PC-9 (cell line): ENCODE data around the gene NID1. TPM values are rescaled to one million over a fixed set of nuclear protein-coding genes. Genes with fewer than 3 reads are reported as not detected.

Source experiments
- BruUV-seq: library from RNA; stranded (reverse); fragments of 400-500 nt; replicated peaks from 2 replicates; lab custom pipeline; 2021; lab: Mats Ljungman, UMichigan
- CTCF ChIA-PET: fragments of 300-600 bp; sonication (Branson Sonifier 250); formaldehyde crosslinking; loops from one replicate; lab custom pipeline; 2022; ENCODE audit warnings: antibody characterized with exemption; lab: Charles Lee
- POLR2A ChIA-PET: fragments of 300-600 bp; sonication (Branson Sonifier 250); formaldehyde crosslinking; loops from one replicate; lab custom pipeline; 2022; ENCODE audit warnings: antibody characterized with exemption; ENCODE audit not compliant: unreplicated experiment; lab: Charles Lee
- DNase-seq, 2 experiments: peaks; one replicate each; pipeline versions ENCODE4 v3.0.0 to v3.0.0-alpha.2; 2015 to 2022; ENCODE audit warnings: mixed read lengths in 1 of 2
- H2AFZ ChIP-seq: fragments of 200-600 bp; sonication (generic); 2 replicates; pipeline ENCODE4 v1.8.1; 2017; ENCODE audit warnings: antibody characterized with exemption
- H3F3A ChIP-seq: fragments of 200-600 bp; sonication (generic); 2 replicates; pipeline ENCODE4 v1.8.1; 2017; ENCODE audit warnings: antibody characterized with exemption, mild to moderate bottlenecking, low read depth; ENCODE audit not compliant: insufficient read depth
- H3K27ac ChIP-seq: fragments of 200-600 bp; sonication (generic); 2 replicates; pipeline ENCODE4 v1.6.1; 2016; ENCODE audit warnings: mixed run types
- H3K27me3 ChIP-seq: fragments of 200-600 bp; sonication (generic); 2 replicates; pipeline ENCODE4 v1.6.1; 2016; ENCODE audit warnings: low read depth, mixed run types; ENCODE audit not compliant: insufficient read depth
- H3K36me3 ChIP-seq: fragments of 200-600 bp; sonication (generic); 2 replicates; pipeline ENCODE4 v1.6.1; 2016; ENCODE audit warnings: low read depth, mixed run types
- H3K4me1 ChIP-seq: fragments of 200-600 bp; sonication (generic); replicated peaks from 2 replicates; pipeline ENCODE4 v1.6.1; 2016; ENCODE audit warnings: mixed run types; ENCODE audit not compliant: insufficient read depth
- H3K4me2 ChIP-seq: fragments of 200-600 bp; sonication (generic); 2 replicates; pipeline ENCODE4 v1.6.1; 2017; ENCODE audit warnings: mixed run types
- H3K4me3 ChIP-seq: fragments of 200-600 bp; sonication (generic); 2 replicates; pipeline ENCODE4 v1.6.1; 2016; ENCODE audit warnings: mixed run types
- H3K79me2 ChIP-seq: fragments of 200-600 bp; sonication (generic); 2 replicates; pipeline ENCODE4 v1.6.1; 2017; ENCODE audit warnings: low read depth, mixed run types
- H3K9me2 ChIP-seq: fragments of 200-600 bp; sonication (generic); 2 replicates; pipeline ENCODE4 v1.8.1; 2017; ENCODE audit warnings: mild to moderate bottlenecking; ENCODE audit not compliant: insufficient read depth
- H3K9me3 ChIP-seq: fragments of 200-600 bp; sonication (generic); 2 replicates; pipeline ENCODE4 v1.8.1; 2016; ENCODE audit warnings: low read depth; ENCODE audit not compliant: insufficient read depth
- H4K20me1 ChIP-seq: fragments of 200-600 bp; sonication (generic); 2 replicates; pipeline ENCODE4 v1.8.1; 2017; ENCODE audit not compliant: insufficient read depth
- CTCF ChIP-seq: fragments of 200-600 bp; sonication (generic); conservative IDR thresholded peaks from 2 replicates; pipeline ENCODE4 v1.6.1; 2017; ENCODE audit warnings: mixed run types, antibody characterized with exemption, mild to moderate bottlenecking, moderate library complexity
- EZH2 ChIP-seq: fragments of 200-600 bp; sonication (generic); IDR thresholded peaks from 2 replicates; pipeline ENCODE4 v1.8.0; 2017; ENCODE audit warnings: antibody characterized with exemption, low read depth
- intact Hi-C: fragments of 100-400 bp; cut with micrococcal nuclease; formaldehyde crosslinking; loops from one replicate; pipeline ENCODE4 v1.10.0; 2022; ENCODE audit not compliant: unreplicated experiment
- total RNA-seq: library from RNA; stranded (reverse); gene quantifications from 2 replicates; pipeline ENCODE4 v1.2.3, GENCODE V29; 2021

NID1 gene
- total RNA-seq, 1 experiment from 2014 or later, result not detected

- Histone ChIP-seq H3K4me2 (peak overlapping the region; percentile 65), H3K36me3 (no peaks in the 10 kb centered on the region), H2AFZ (peak overlapping the region; percentile 74; the same call in 1 of the 2 replicates), H3K9me2 (no peaks in the 10 kb centered on the region), H4K20me1 (no peaks in the 10 kb centered on the region), H3F3A (no peaks in the 10 kb centered on the region; the same call in 1 of the 2 replicates), H3K9me3 (no peaks in the 10 kb centered on the region), H3K4me3 (no peak overlapping the region), H3K27me3 (no peaks in the 10 kb centered on the region), H3K79me2 (no peaks in the 10 kb centered on the region), H3K27ac (no peak overlapping the region), H3K4me1 (peaks cover 13% of the 10 kb centered on the region; the same call in 1 of the 2 replicates)
- no peak for DNase-seq
- BruUV-seq, result TSS peak; percentile 97
- CTCF ChIA-PET, result interaction anchor here (0.6 to 2.3 kb wide), 21 partner anchors 12 to 458 kb away, joined by 3 to 22 read pairs (median 5); partner anchors contain the start of gene LYST
- intact Hi-C loops, result loop anchor here (5.0 to 10.0 kb wide), 3 partner anchors 120 to 877 kb away; no protein-coding TSS in a partner anchor
- POLR2A ChIA-PET, result interaction anchor here (0.6 to 0.7 kb wide), 2 partner anchors 105 to 557 kb away, joined by 3 read pairs; no protein-coding TSS in a partner anchor
- TF ChIP-seq CTCF (no peak), EZH2 (no peak)
Observed at GRCh38 chr1:235972311-235972689, 92.6 kb downstream of the NID1 start.

GRCh38 chr1:235971571-235972310, 93.1 kb downstream of the NID1 start:
- no peaks in the 10 kb centered on the region for H3K27me3 ChIP-seq
- no peaks in the 10 kb centered on the region; the same call in 1 of the 2 replicates for H3F3A ChIP-seq
- no peaks in the 10 kb centered on the region for H3K79me2 ChIP-seq
- H3K27ac ChIP-seq, result no peak overlapping the region
- H3K36me3 ChIP-seq, result no peaks in the 10 kb centered on the region
- H3K4me1 ChIP-seq, result peaks cover 13% of the 10 kb centered on the region; the same call in 1 of the 2 replicates
- peak; percentile 71 to 92 for DNase-seq
- CTCF ChIA-PET, result interaction anchor here (0.6 to 2.3 kb wide), 24 partner anchors 8 to 458 kb away, joined by 3 to 22 read pairs (median 5); partner anchors contain the start of gene LYST
- no peaks in the 10 kb centered on the region for H4K20me1 ChIP-seq
- intact Hi-C loops, result loop anchor here (1.0 to 10.0 kb wide), 8 partner anchors 39 to 877 kb away; partner anchors contain the start of gene LYST
- H3K9me2 ChIP-seq, result no peaks in the 10 kb centered on the region
- no peak overlapping the region; the same call in 1 of the 2 replicates for H3K4me3 ChIP-seq
- no peaks in the 10 kb centered on the region for H3K9me3 ChIP-seq
- H3K4me2 ChIP-seq, result peak overlapping the region; percentile 65
- H2AFZ ChIP-seq, result peak overlapping the region; percentile 74
- POLR2A ChIA-PET, result interaction anchor here (0.6 to 0.7 kb wide), 6 partner anchors 104 to 851 kb away, joined by 3 to 6 read pairs (median 4); no protein-coding TSS in a partner anchor
- TF ChIP-seq EZH2 (no peak), CTCF (peak; percentile 92)
- BruUV-seq, result no TSS peak

GRCh38 chr1:235971020-235971419, 93.9 kb downstream of the NID1 start:
- DNase-seq, result no peak
- H4K20me1 ChIP-seq, result no peaks in the 10 kb centered on the region
- no peaks in the 10 kb centered on the region; the same call in 1 of the 2 replicates for H3F3A ChIP-seq
- H3K27me3 ChIP-seq, result no peaks in the 10 kb centered on the region
- intact Hi-C loops, result loop anchor here (1.0 to 10.0 kb wide), 8 partner anchors 39 to 876 kb away; partner anchors contain the start of gene LYST
- ChIA-PET POLR2A (interaction anchor here (0.6 kb wide), 2 partner anchors 136 to 850 kb away, joined by 3 to 6 read pairs; no protein-coding TSS in a partner anchor), CTCF (interaction anchor here (0.6 to 2.3 kb wide), 19 partner anchors 7 to 457 kb away, joined by 3 to 22 read pairs (median 5); partner anchors contain the start of gene LYST)
- peaks cover 13% of the 10 kb centered on the region; the same call in 1 of the 2 replicates for H3K4me1 ChIP-seq
- no peak overlapping the region for H3K27ac ChIP-seq
- H3K9me3 ChIP-seq, result no peaks in the 10 kb centered on the region
- TF ChIP-seq CTCF, result no peak
- TF ChIP-seq EZH2, result no peak
- no peak overlapping the region for H2AFZ ChIP-seq
- peak overlapping the region; percentile 65; the same call in 1 of the 2 replicates for H3K4me2 ChIP-seq
- H3K36me3 ChIP-seq, result no peaks in the 10 kb centered on the region
- no peaks in the 10 kb centered on the region for H3K9me2 ChIP-seq
- no peaks in the 10 kb centered on the region for H3K79me2 ChIP-seq
- H3K4me3 ChIP-seq, result no peak overlapping the region; the same call in 1 of the 2 replicates
- BruUV-seq, result no TSS peak
